K562 (cell line): Measurements from ENCODE around the gene PDLIM7. TPM values are rescaled to one million over a fixed set of nuclear protein-coding genes. Genes with fewer than 3 reads are reported as not detected.

Experiments
- ATF7 ChIP-seq: fragments of 450-650 bp; IDR thresholded peaks from 2 replicates; pipeline ENCODE4 v1.7.1; 2014; ENCODE audit warnings: mild to moderate bottlenecking, moderate library complexity
- BDP1 ChIP-seq: IDR thresholded peaks from 3 replicates; pipeline ENCODE4 v1.6.1; 2011; ENCODE audit not compliant: insufficient read length, insufficient read depth
- CAMTA2 ChIP-seq: fragments of 250-450 bp; sonication (Bioruptor Pico); conservative IDR thresholded peaks from 2 replicates; pipeline ENCODE4 v1.5.1; 2022
- ETV6 ChIP-seq, 3 experiments: fragments of 150-350 bp in 1 of 3; sonication (generic) in 1 of 3; formaldehyde crosslinking in 1 of 3; IDR thresholded peaks; 2 replicates each; pipeline versions ENCODE4 v1.6.1 to v1.8.0; 2014 to 2022; ENCODE audit warnings: borderline replicate concordance in 2 of 3, low read depth in 2 of 3, antibody characterized with exemption in 1 of 3, low read length in 1 of 3, mild to moderate bottlenecking in 1 of 3, missing genetic modification reagents in 1 of 3
- FOS ChIP-seq: IDR thresholded peaks from 3 replicates; pipeline ENCODE4 v1.6.1; 2011; ENCODE audit not compliant: insufficient read length; ENCODE audit errors: extremely low read depth
- FOXK2 ChIP-seq, 2 experiments: fragments of 450-650 bp; IDR thresholded peaks in 1 of 2; conservative IDR thresholded peaks in 1 of 2; 2 replicates each; pipeline ENCODE4 v1.6.1; 2016; ENCODE audit warnings: low read depth in 2 of 2, mild to moderate bottlenecking in 1 of 2
- HMGN3 ChIP-seq: IDR thresholded peaks from 2 replicates; pipeline ENCODE4 v1.6.1; 2011; ENCODE audit warnings: borderline replicate concordance, low read depth, mild to moderate bottlenecking, mixed read lengths, low read length; ENCODE audit not compliant: insufficient read length; ENCODE audit errors: extremely low read depth
- KLF16 ChIP-seq: IDR thresholded peaks from 2 replicates; pipeline ENCODE4 v1.6.1; 2016; ENCODE audit warnings: antibody characterized with exemption
- MCM3 ChIP-seq: fragments of 450-650 bp; IDR thresholded peaks from 2 replicates; pipeline ENCODE4 v1.6.1; 2016
- MXI1 ChIP-seq: IDR thresholded peaks from 2 replicates; pipeline ENCODE4 v1.6.1; 2011; ENCODE audit warnings: low read depth, mild to moderate bottlenecking, improper control_type of control experiment, low read length
- NFIX ChIP-seq: fragments of 250-450 bp; sonication (Bioruptor Pico); IDR thresholded peaks from 2 replicates; pipeline ENCODE4 v1.4.0; 2020; ENCODE audit warnings: low read depth, mild to moderate bottlenecking, moderate library complexity
- SAFB ChIP-seq: fragments of 200-400 bp; formaldehyde crosslinking; IDR thresholded peaks from 2 replicates; pipeline ENCODE4 v1.6.1; 2017; ENCODE audit warnings: low read depth, low read length, borderline replicate concordance
- ZNF75A ChIP-seq: fragments of 450-650 bp; formaldehyde crosslinking; IDR thresholded peaks from 2 replicates; pipeline ENCODE4 v1.4.0; 2020; ENCODE audit warnings: mild to moderate bottlenecking
- polyA plus RNA-seq, 8 experiments: library from polyadenylated mRNA; depleted of rRNA in 4 of 8; stranded (reverse) in 5 of 8; unstranded in 3 of 8; fragments of >200 nt; fragmentation: Nextera tagmentation in 2 of 8; fragmentation: Illumina TruSeq in 1 of 8; extraction: Ambion mirVana in 2 of 8; extraction: Trizol in 1 of 8; gene quantifications; 2 replicates each; pipeline versions ENCODE4 v1.2.1 to v1.2.3, GENCODE V29; 2011 to 2014; ENCODE audit warnings: inconsistent platforms in 1 of 8, missing spikeins in 1 of 8
- total RNA-seq, 7 experiments: library from RNA; depleted of rRNA in 6 of 7; stranded (reverse); fragments of >200 nt in 6 of 7; fragmentation: Illumina TruSeq in 2 of 7; extraction: Trizol in 2 of 7; gene quantifications; 2 replicates each; pipeline versions ENCODE4 v1.2.1 to v1.2.3, GENCODE V29; 2011 to 2021; ENCODE audit warnings: low replicate concordance in 1 of 7
- TF ChIP-seq, protein P1 (sequence below), 2 experiments: fragments of 450-650 bp in 1 of 2; sonication (generic) in 1 of 2; formaldehyde crosslinking in 1 of 2; IDR thresholded peaks in 1 of 2; conservative IDR thresholded peaks in 1 of 2; 2 replicates each; pipeline versions ENCODE4 v1.6.1 to v1.8.1; 2016 to 2023; ENCODE audit warnings: mild to moderate bottlenecking in 2 of 2, moderate library complexity in 2 of 2, inconsistent platforms in 1 of 2, missing genetic modification reagents in 1 of 2
- TF ChIP-seq, protein P2 (sequence below): fragments of 250-450 bp; sonication (Bioruptor Pico); IDR thresholded peaks from 2 replicates; pipeline ENCODE4 v1.4.0; 2020; ENCODE audit warnings: mild to moderate bottlenecking, moderate library complexity
- TF ChIP-seq, protein P3 (sequence below): fragments of 250-450 bp; sonication (Bioruptor Pico); IDR thresholded peaks from 2 replicates; pipeline ENCODE4 v1.8.0; 2022; ENCODE audit warnings: moderate library complexity, mild to moderate bottlenecking, inconsistent platforms
- TF ChIP-seq, protein P4 (sequence below): fragments of 250-450 bp; sonication (Bioruptor Pico); IDR thresholded peaks from 2 replicates; pipeline ENCODE4 v1.5.0; 2021; ENCODE audit warnings: mild to moderate bottlenecking, moderate library complexity

Gene PDLIM7
- total and polyA plus RNA-seq, 9 of the 15 experiments (the other 6 are each of a cell fraction or from before 2014, with no cell fraction given): 2.1 to 124 (median 32.6) TPM

DNA sequence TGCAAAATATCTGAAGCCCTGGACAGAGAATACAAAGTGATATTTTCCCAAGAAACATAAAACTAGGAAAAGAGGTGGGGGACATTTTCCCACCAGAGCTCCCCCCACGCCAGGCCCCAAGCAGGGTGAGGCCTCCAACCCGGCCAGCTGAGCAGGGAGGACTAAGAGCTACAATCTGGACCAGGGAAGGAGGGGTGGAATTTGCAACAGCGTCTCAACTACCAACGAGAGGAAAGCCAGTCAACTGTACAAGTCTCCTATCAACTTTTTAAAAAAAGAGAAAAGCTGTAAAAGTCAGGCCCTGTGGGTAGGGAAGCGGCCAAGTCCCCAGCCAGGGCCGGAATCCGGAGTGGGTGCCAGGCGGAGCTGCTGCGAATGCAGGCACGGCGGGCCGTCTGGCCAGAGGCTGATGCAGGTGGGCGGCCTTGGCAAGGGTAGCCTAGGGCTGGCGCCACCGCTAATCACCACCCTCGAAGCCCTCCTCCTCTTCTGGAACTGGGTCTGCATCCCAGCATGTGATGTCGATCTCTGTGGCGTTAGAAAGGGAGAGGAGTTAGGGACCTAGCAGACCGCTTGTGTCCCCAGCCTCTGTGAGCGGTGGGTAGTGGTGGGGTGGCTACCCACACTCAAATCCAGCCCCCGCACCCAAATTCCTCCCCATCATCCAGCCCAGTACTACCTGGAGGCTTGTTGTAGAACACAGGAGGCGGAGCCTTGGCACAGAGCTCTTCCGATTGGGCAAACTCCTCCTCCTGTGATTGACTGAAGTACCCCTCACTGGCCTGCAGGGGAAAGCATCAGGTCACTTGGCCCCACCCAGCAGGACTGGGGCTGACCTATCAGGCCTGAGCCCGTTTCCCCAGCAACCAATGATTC, 40.2 kb downstream of the PDLIM7 start (continued):
- TF ChIP-seq, protein P1, sequence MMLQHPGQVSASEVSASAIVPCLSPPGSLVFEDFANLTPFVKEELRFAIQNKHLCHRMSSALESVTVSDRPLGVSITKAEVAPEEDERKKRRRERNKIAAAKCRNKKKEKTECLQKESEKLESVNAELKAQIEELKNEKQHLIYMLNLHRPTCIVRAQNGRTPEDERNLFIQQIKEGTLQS (IDR thresholded peaks at IDR 0.05): no peak
- TF ChIP-seq, protein P1 (CRISPR knock-in tag; conservative IDR thresholded peaks at IDR 0.05): no peak
- TF ChIP-seq ETV6 (IDR thresholded peaks at IDR 0.05; ENCODE audit: borderline replicate concordance in 1 of 2, low read depth in 2 of 2, low read length in 1 of 2) (no peak), ETV6 (CRISPR knock-in tag; IDR thresholded peaks at IDR 0.05; ENCODE audit: borderline replicate concordance) (0 out of 2 replicates have a peak, but pooled peaks have one; percentile 30), FOXK2 (conservative IDR thresholded peaks at IDR 0.05 in 1 of 2, IDR thresholded peaks at IDR 0.05 in 1 of 2; ENCODE audit: low read depth in 2 of 2) (no peak), ZNF75A (CRISPR knock-in tag) (no peak), BDP1 (no peak), SAFB (no peak), HMGN3 (no peak), CAMTA2 (CRISPR knock-in tag) (no peak), ATF7 (peak; percentile 48; the same call in 1 of the 2 replicates), KLF16 (no peak), MCM3 (no peak), FOS (peak; percentile 44), MXI1 (peak; percentile 99), NFIX (no peak)
- TF ChIP-seq, protein P2, sequence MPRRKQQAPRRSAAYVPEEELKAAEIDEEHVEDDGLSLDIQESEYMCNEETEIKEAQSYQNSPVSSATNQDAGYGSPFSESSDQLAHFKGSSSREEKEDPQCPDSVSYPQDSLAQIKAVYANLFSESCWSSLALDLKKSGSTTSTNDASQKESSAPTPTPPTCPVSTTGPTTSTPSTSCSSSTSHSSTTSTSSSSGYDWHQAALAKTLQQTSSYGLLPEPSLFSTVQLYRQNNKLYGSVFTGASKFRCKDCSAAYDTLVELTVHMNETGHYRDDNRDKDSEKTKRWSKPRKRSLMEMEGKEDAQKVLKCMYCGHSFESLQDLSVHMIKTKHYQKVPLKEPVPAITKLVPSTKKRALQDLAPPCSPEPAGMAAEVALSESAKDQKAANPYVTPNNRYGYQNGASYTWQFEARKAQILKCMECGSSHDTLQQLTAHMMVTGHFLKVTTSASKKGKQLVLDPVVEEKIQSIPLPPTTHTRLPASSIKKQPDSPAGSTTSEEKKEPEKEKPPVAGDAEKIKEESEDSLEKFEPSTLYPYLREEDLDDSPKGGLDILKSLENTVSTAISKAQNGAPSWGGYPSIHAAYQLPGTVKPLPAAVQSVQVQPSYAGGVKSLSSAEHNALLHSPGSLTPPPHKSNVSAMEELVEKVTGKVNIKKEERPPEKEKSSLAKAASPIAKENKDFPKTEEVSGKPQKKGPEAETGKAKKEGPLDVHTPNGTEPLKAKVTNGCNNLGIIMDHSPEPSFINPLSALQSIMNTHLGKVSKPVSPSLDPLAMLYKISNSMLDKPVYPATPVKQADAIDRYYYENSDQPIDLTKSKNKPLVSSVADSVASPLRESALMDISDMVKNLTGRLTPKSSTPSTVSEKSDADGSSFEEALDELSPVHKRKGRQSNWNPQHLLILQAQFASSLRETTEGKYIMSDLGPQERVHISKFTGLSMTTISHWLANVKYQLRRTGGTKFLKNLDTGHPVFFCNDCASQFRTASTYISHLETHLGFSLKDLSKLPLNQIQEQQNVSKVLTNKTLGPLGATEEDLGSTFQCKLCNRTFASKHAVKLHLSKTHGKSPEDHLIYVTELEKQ (CRISPR knock-in tag): no peak
- TF ChIP-seq, protein P3, sequence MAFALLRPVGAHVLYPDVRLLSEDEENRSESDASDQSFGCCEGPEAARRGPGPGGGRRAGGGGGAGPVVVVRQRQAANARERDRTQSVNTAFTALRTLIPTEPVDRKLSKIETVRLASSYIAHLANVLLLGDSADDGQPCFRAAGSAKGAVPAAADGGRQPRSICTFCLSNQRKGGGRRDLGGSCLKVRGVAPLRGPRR (CRISPR knock-in tag): no peak
- TF ChIP-seq, protein P4, sequence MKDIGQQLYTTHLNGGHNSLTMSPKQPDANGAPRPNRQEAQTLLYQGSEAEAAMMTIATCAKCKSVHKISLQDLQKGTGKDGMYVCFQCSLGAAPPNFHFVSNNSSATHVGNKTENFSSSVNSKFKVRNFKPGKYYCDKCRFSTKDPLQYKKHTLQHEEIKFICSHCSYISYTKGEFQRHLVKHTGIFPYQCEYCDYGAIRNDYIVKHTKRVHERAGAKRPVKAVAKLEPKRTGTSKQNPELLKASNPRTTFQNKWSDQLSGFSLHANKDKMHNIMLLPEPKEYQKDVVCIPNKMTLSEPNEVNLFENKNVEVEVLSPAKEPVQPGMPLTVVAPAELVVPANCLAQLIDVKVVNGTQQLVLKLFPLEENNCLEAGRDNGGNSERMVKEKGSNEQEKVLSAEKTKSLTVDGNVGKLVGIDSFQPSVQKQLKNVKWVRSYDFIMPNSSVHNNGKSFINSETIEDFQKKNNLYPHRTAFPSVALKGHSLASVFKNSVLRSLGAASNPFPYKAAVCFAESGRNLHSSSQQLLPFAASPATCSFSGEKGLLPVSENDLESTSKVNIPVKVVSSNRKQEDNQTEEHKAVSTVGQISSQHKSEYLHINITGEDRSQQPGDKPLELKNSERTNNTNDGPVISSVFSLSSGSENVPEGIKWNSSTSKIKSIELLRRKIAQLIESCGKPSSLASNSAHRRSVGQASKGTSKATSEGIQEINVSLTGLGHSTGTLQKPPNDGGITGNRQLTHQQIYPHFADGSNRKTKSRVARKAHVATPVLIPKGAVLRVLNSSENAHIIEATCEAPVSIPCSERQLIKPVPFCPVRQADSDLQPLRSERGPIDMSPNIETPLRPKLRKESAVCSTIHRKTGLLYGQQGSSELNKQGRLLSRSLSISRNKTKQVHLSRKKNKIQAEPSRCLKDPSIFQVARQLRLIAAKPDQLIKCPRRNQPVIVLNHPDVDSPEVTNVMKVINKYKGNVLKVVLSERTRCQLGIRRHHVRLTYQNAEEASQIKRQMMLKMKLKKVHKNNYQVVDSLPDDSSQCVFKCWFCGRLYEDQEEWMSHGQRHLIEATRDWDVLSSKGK: no peak
